ENCODE data around the gene TFB1M.
"Not testable (repeated sequence)": the region's sequence is repeated elsewhere in the genome, so short reads cannot be mapped to it uniquely, and the experiment has no call there.

Gene TFB1M

DNA sequence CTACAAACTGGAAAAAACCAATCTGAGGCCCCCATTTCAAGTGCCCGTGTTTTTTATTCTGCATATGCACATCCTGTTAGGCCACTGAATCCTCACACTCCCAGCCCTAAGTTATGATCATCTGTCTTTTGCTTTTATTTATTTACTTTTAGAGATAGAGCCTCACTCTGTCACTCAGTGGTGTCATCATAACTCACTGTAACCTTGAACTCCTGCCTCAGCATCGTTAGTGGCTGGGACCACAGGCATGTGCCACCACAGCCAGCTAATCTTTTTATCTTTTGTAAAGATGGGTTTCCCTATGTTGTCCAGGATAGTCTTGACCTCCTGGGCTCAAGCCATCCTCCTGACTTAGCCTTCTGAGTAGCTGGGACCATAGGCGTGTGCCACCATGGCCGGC is 80.1 kb downstream of the TFB1M start:
- no peak overlapping the region for H3K27ac ChIP-seq
- no peak overlapping the region for H3K4me3 ChIP-seq (IDR thresholded peaks at IDR 0.05; ENCODE audit: insufficient read depth, low read depth, low read length)
- H4K20me1 ChIP-seq (ENCODE audit: insufficient read depth), result no peaks in the 10 kb centered on the region
- no peaks in the 10 kb centered on the region for H3K4me1 ChIP-seq (ENCODE audit: low read depth, poor library complexity, severe bottlenecking)
- no peaks in the 10 kb centered on the region for H3K27me3 ChIP-seq (ENCODE audit: insufficient read depth, low read depth)
- no peak overlapping the region for H2AFZ ChIP-seq (ENCODE audit: low read depth)
- no peak overlapping the region for H3K4me2 ChIP-seq
- no peaks in the 10 kb centered on the region for H3K79me2 ChIP-seq (ENCODE audit: insufficient read depth, low read depth)
- TF ChIP-seq, protein P1, sequence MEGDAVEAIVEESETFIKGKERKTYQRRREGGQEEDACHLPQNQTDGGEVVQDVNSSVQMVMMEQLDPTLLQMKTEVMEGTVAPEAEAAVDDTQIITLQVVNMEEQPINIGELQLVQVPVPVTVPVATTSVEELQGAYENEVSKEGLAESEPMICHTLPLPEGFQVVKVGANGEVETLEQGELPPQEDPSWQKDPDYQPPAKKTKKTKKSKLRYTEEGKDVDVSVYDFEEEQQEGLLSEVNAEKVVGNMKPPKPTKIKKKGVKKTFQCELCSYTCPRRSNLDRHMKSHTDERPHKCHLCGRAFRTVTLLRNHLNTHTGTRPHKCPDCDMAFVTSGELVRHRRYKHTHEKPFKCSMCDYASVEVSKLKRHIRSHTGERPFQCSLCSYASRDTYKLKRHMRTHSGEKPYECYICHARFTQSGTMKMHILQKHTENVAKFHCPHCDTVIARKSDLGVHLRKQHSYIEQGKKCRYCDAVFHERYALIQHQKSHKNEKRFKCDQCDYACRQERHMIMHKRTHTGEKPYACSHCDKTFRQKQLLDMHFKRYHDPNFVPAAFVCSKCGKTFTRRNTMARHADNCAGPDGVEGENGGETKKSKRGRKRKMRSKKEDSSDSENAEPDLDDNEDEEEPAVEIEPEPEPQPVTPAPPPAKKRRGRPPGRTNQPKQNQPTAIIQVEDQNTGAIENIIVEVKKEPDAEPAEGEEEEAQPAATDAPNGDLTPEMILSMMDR (conservative IDR thresholded peaks at IDR 0.05; ENCODE audit: low read depth, low read length), result no peak
- no peaks in the 10 kb centered on the region for H3K36me3 ChIP-seq (ENCODE audit: insufficient read depth)
- H3K9ac ChIP-seq, result no peak overlapping the region

DNA sequence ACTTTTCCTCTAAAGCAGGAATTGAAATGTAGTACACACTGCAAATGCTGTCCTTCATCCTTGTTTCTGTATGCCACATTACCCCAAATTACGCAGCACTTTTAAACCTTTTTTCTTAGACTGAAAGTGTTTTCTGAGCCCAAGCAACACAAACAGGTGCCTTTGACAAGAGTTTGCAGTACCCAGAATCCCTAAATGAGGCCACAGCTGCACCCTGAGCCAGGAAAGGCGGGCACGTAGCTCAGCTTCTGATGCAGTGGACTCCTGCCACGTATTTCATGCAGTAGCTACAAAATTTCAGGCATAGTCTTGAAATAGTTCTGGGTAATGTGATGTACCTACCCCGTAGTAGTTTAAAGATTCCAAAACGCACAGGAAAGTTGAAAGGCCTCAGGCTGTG is 81.4 kb downstream of the TFB1M start:
- Histone ChIP-seq H3K9ac (no peak overlapping the region), H3K4me3 (IDR thresholded peaks at IDR 0.05; ENCODE audit: insufficient read depth, low read depth, low read length) (no peak overlapping the region), H3K36me3 (ENCODE audit: insufficient read depth) (no peaks in the 10 kb centered on the region), H3K27ac (no peak overlapping the region), H4K20me1 (ENCODE audit: insufficient read depth) (no peaks in the 10 kb centered on the region), H3K27me3 (ENCODE audit: insufficient read depth, low read depth) (no peaks in the 10 kb centered on the region), H3K4me1 (ENCODE audit: low read depth, poor library complexity, severe bottlenecking) (no peaks in the 10 kb centered on the region), H3K79me2 (ENCODE audit: insufficient read depth, low read depth) (no peaks in the 10 kb centered on the region), H3K4me2 (no peak overlapping the region), H2AFZ (ENCODE audit: low read depth) (no peak overlapping the region)
- TF ChIP-seq, protein P1 (conservative IDR thresholded peaks at IDR 0.05; ENCODE audit: low read depth, low read length), result no peak

DNA sequence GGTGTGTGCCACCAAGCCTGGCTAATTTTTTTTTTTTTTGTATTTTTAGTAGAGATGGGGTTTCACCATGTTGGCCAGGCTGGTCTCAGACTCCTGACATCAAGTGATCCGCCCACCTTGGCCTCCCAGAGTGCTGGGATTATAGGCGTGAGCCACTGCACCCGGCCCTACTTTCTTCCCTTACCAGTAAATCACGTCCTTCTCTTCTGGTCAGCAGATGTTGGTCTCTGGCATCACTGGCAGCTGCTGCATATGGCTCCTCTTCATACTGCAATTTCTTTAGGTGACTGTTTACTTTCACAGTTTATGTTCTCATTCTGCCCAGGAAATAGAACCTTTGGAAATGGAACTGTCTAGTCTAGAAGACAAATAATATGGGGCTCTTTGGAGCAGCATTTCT is 83.3 kb downstream of the TFB1M start:
- H3K36me3 ChIP-seq (ENCODE audit: insufficient read depth); H3K4me1 ChIP-seq (ENCODE audit: low read depth, poor library complexity, severe bottlenecking); H3K9ac ChIP-seq; H3K4me3 ChIP-seq (IDR thresholded peaks at IDR 0.05; ENCODE audit: insufficient read depth, low read depth, low read length); H3K27ac ChIP-seq; H2AFZ ChIP-seq (ENCODE audit: low read depth); H3K4me2 ChIP-seq; H3K79me2 ChIP-seq (ENCODE audit: insufficient read depth, low read depth); H4K20me1 ChIP-seq (ENCODE audit: insufficient read depth); H3K27me3 ChIP-seq (ENCODE audit: insufficient read depth, low read depth): not testable (repeated sequence)

DNA sequence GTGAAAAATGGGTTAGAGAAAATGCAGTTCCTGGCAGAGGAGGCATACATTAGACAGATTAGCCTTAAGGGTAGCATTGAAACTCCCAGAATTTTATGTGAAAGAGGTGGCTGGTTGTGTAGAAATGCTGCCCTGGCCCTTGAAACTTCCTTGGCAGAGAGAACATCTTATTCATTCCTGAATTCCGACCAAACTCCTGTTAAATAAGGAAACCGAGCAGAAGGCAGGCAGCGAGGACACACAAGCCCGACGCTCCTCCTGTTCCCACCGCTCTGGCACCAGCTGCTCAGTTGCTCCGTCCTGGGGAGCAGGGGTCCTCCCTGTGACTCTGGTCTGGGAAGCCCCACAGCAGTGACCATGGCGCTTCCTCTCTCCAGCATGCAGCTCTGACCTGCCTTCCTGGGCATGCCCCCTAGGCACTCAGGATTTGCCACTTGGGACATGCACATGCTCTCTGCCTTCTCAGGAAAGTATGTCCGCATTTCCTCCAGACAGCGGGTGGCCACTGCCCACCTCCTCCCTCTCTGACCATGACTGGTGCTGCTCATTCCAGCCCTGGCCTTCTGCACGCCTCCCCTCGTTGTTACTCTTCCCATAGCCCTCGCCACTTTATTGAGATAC is 85.6 kb downstream of the TFB1M start:
- Histone ChIP-seq H3K27ac (no peak overlapping the region), H3K27me3 (ENCODE audit: insufficient read depth, low read depth) (no peaks in the 10 kb centered on the region), H3K4me1 (ENCODE audit: low read depth, poor library complexity, severe bottlenecking) (no peaks in the 10 kb centered on the region), H3K9ac (no peak overlapping the region), H3K36me3 (ENCODE audit: insufficient read depth) (no peaks in the 10 kb centered on the region), H3K4me2 (no peak overlapping the region), H3K79me2 (ENCODE audit: insufficient read depth, low read depth) (no peaks in the 10 kb centered on the region), H4K20me1 (ENCODE audit: insufficient read depth) (no peaks in the 10 kb centered on the region), H3K4me3 (IDR thresholded peaks at IDR 0.05; ENCODE audit: insufficient read depth, low read depth, low read length) (no peak overlapping the region), H2AFZ (ENCODE audit: low read depth) (no peak overlapping the region)
- TF ChIP-seq, protein P1 (conservative IDR thresholded peaks at IDR 0.05; ENCODE audit: low read depth, low read length), result no peak

DNA sequence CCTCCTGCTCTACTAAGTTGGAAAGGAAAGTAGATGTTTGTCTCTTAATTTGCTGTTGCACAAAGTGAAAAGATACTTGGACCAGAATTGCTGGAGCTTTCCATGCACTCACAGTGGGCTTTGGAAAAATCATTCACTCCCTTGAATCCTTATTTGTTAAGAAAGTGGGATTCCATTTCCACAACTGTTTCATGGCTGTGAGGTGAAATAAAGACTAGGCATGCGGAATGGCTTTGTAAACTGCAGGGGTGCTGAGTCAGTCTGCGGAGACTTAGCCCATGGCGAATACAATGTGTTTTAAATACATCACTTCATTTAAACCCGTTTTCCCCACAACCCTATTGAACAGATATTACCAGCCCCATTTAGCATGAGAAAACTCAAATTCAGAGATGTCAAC is 87.2 kb downstream of the TFB1M start:
- Histone ChIP-seq H3K4me1 (ENCODE audit: low read depth, poor library complexity, severe bottlenecking) (no peaks in the 10 kb centered on the region), H3K9ac (no peak overlapping the region), H3K27me3 (ENCODE audit: insufficient read depth, low read depth) (no peaks in the 10 kb centered on the region), H2AFZ (ENCODE audit: low read depth) (no peak overlapping the region), H3K79me2 (ENCODE audit: insufficient read depth, low read depth) (no peaks in the 10 kb centered on the region), H3K27ac (no peak overlapping the region), H4K20me1 (ENCODE audit: insufficient read depth) (no peaks in the 10 kb centered on the region), H3K4me3 (IDR thresholded peaks at IDR 0.05; ENCODE audit: insufficient read depth, low read depth, low read length) (no peak overlapping the region), H3K36me3 (ENCODE audit: insufficient read depth) (no peaks in the 10 kb centered on the region), H3K4me2 (no peak overlapping the region)
- TF ChIP-seq, protein P1 (conservative IDR thresholded peaks at IDR 0.05; ENCODE audit: low read depth, low read length), result no peak
